Thyroid gland (tissue), 4 donors: ENCODE measurements around the gene AFAP1L2.

Source experiments
- POLR2A ChIP-seq, 2 donors: fragments of 450-650 bp; IDR thresholded peaks; one replicate each; pipeline ENCODE4 v1.6.1; 2017; ENCODE audit warnings: antibody characterized with exemption in 2 of 2, mild to moderate bottlenecking in 2 of 2, moderate library complexity in 1 of 2
- TF ChIP-seq, protein P1 (sequence below), 6 experiments: fragments of 200-600 bp in 3 of 6; fragments of 450-650 bp in 3 of 6; sonication (generic) in 3 of 6; IDR thresholded peaks; one replicate each; pipeline ENCODE4 v1.5.1; 2016 to 2019; ENCODE audit warnings: antibody characterized with exemption in 6 of 6, mild to moderate bottlenecking in 2 of 6, inconsistent platforms in 1 of 6, moderate library complexity in 1 of 6

DNA sequence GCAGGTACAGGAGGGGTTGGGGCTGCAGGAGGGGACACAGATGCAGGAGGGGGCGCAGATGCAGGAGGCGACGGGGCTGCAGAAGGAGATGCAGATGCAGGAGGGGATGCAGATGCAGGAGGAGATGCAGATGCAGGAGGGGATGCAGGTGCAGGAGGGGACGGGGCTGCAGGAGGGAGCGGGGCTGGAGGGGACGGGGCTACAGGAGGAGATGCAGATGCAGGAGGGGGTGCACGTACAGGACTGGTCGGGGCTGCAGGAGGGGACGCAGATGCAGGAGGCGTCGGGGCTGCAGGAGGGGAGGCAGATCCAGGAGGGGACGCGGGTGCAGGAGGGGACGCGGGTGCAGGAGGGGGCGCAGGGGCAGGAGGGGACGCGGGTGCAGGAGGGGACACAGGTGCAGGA lies 98.8 kb downstream of the AFAP1L2 start:
- TF ChIP-seq, protein P1, sequence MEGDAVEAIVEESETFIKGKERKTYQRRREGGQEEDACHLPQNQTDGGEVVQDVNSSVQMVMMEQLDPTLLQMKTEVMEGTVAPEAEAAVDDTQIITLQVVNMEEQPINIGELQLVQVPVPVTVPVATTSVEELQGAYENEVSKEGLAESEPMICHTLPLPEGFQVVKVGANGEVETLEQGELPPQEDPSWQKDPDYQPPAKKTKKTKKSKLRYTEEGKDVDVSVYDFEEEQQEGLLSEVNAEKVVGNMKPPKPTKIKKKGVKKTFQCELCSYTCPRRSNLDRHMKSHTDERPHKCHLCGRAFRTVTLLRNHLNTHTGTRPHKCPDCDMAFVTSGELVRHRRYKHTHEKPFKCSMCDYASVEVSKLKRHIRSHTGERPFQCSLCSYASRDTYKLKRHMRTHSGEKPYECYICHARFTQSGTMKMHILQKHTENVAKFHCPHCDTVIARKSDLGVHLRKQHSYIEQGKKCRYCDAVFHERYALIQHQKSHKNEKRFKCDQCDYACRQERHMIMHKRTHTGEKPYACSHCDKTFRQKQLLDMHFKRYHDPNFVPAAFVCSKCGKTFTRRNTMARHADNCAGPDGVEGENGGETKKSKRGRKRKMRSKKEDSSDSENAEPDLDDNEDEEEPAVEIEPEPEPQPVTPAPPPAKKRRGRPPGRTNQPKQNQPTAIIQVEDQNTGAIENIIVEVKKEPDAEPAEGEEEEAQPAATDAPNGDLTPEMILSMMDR (IDR thresholded peaks at IDR 0.05): no peak
- TF ChIP-seq POLR2A (IDR thresholded peaks at IDR 0.05): no peak
